H9 (cell line): ENCODE results near the gene SNX33. TPM values are rescaled to one million over a fixed set of nuclear protein-coding genes. Genes with fewer than 3 reads are reported as not detected.

ENCODE experiments used
- DNase-seq: peaks from one replicate; pipeline ENCODE4 v3.0.0-alpha.2; 2017
- H2AFZ ChIP-seq: one replicate; pipeline ENCODE4 v1.6.1; 2013; ENCODE audit warnings: mild to moderate bottlenecking, low read length, control low read depth, moderate library complexity
- H2AK5ac ChIP-seq: 2 replicates; pipeline ENCODE4 v1.6.1; 2013; ENCODE audit warnings: low read length, control low read depth, mixed read lengths; ENCODE audit not compliant: insufficient read length
- H2BK120ac ChIP-seq: one replicate; pipeline ENCODE4 v1.6.1; 2013; ENCODE audit warnings: low read depth, mild to moderate bottlenecking, low read length, control low read depth, inconsistent platforms; ENCODE audit not compliant: poor library complexity, severe bottlenecking
- H2BK12ac ChIP-seq: 2 replicates; pipeline ENCODE4 v1.6.1; 2013; ENCODE audit warnings: low read length, control low read depth, mixed read lengths, low read depth; ENCODE audit not compliant: insufficient read length
- H2BK15ac ChIP-seq: 2 replicates; pipeline ENCODE4 v1.6.1; 2013; ENCODE audit warnings: low read depth, low read length, control low read depth
- H2BK20ac ChIP-seq: one replicate; pipeline ENCODE4 v1.6.1; 2013; ENCODE audit warnings: low read depth, mild to moderate bottlenecking, low read length, control low read depth, inconsistent platforms; ENCODE audit not compliant: poor library complexity, severe bottlenecking
- H2BK5ac ChIP-seq: 2 replicates; pipeline ENCODE4 v1.6.1; 2013; ENCODE audit warnings: low read length, control low read depth, mixed read lengths; ENCODE audit not compliant: insufficient read length
- H3K14ac ChIP-seq: 2 replicates; pipeline ENCODE4 v1.6.1; 2013; ENCODE audit warnings: low read length, control low read depth; ENCODE audit not compliant: insufficient read depth
- H3K18ac ChIP-seq: 2 replicates; pipeline ENCODE4 v1.6.1; 2013; ENCODE audit warnings: low read depth, mild to moderate bottlenecking, mixed read lengths, low read length, control low read depth; ENCODE audit not compliant: insufficient read length
- H3K23ac ChIP-seq: 2 replicates; pipeline ENCODE4 v1.6.1; 2013; ENCODE audit warnings: low read length, control low read depth, mixed read lengths, low read depth; ENCODE audit not compliant: insufficient read length
- H3K23me2 ChIP-seq: 2 replicates; pipeline ENCODE4 v1.6.1; 2013; ENCODE audit warnings: low read depth, mild to moderate bottlenecking, mixed read lengths, low read length, control low read depth; ENCODE audit not compliant: insufficient read length, poor library complexity, severe bottlenecking
- H3K27ac ChIP-seq: 2 replicates; pipeline ENCODE4 v1.5.1; 2013; ENCODE audit warnings: low read length, control low read depth, mixed read lengths, low read depth; ENCODE audit not compliant: insufficient read length
- H3K27me3 ChIP-seq: 2 replicates; pipeline ENCODE4 v1.6.1; 2013; ENCODE audit warnings: low read length, control low read depth, inconsistent platforms; ENCODE audit not compliant: insufficient read depth
- H3K4ac ChIP-seq: 2 replicates; pipeline ENCODE4 v1.6.1; 2013; ENCODE audit warnings: low read depth, mild to moderate bottlenecking, control low read depth, inconsistent platforms, low read length, moderate library complexity
- H3K4me1 ChIP-seq: 2 replicates; pipeline ENCODE4 v1.6.1; 2013; ENCODE audit warnings: low read length, control low read depth, inconsistent platforms; ENCODE audit not compliant: insufficient read depth
- H3K4me2 ChIP-seq: 2 replicates; pipeline ENCODE4 v1.6.1; 2013; ENCODE audit warnings: low read length, control low read depth, mixed read lengths; ENCODE audit not compliant: insufficient read length, insufficient read depth
- H3K56ac ChIP-seq: 2 replicates; pipeline ENCODE4 v1.6.1; 2013; ENCODE audit warnings: low read depth, mild to moderate bottlenecking, mixed read lengths, low read length, control low read depth; ENCODE audit not compliant: insufficient read length
- H3K79me1 ChIP-seq: 2 replicates; pipeline ENCODE4 v1.6.1; 2013; ENCODE audit warnings: low read depth, mild to moderate bottlenecking, moderate library complexity, low read length, control low read depth, inconsistent platforms; ENCODE audit not compliant: insufficient read depth, poor library complexity, severe bottlenecking
- H3K79me2 ChIP-seq: 2 replicates; pipeline ENCODE4 v1.6.1; 2013; ENCODE audit warnings: low read length, control low read depth, inconsistent platforms; ENCODE audit not compliant: insufficient read depth
- H3K9ac ChIP-seq: 2 replicates; pipeline ENCODE4 v1.6.1; 2013; ENCODE audit warnings: low read length, control low read depth, mixed read lengths; ENCODE audit not compliant: insufficient read length; ENCODE audit errors: extremely low read depth
- H3K9me3 ChIP-seq: one replicate; pipeline ENCODE4 v1.6.1; 2013; ENCODE audit warnings: low read depth, low read length, inconsistent platforms; ENCODE audit not compliant: control insufficient read depth
- H3T11ph ChIP-seq: one replicate; pipeline ENCODE4 v1.6.1; 2013; ENCODE audit warnings: mild to moderate bottlenecking, low read length, control low read depth, inconsistent platforms
- H4K20me1 ChIP-seq: one replicate; pipeline ENCODE4 v1.6.1; 2013; ENCODE audit not compliant: control insufficient read depth, insufficient read length, insufficient read depth
- H4K5ac ChIP-seq: 2 replicates; pipeline ENCODE4 v1.6.1; 2013; ENCODE audit warnings: low read depth, mild to moderate bottlenecking, mixed read lengths, low read length, control low read depth; ENCODE audit not compliant: insufficient read length
- H4K8ac ChIP-seq: replicated peaks from 2 replicates; pipeline ENCODE4 v1.6.1; 2013; ENCODE audit warnings: low read length, control low read depth, mixed read lengths, low read depth; ENCODE audit not compliant: insufficient read length
- H4K91ac ChIP-seq: 2 replicates; pipeline ENCODE4 v1.6.1; 2013; ENCODE audit warnings: low read depth, mild to moderate bottlenecking, moderate library complexity, mixed read lengths, low read length, control low read depth; ENCODE audit not compliant: insufficient read length
- H3K27ac Mint-ChIP-seq, 3 experiments: 2 replicates in 2 of 3; 3 replicates in 1 of 3; pipeline ENCODE4 v1.8.0; 2020 to 2021; ENCODE audit warnings: mixed read lengths in 3 of 3, mild to moderate bottlenecking in 1 of 3, moderate library complexity in 1 of 3
- H3K27me3 Mint-ChIP-seq: 2 replicates; pipeline ENCODE4 v1.8.0; 2021; ENCODE audit warnings: low read depth, mild to moderate bottlenecking, moderate library complexity, mixed read lengths
- H3K36me3 Mint-ChIP-seq, 3 experiments: 2 replicates in 2 of 3; 3 replicates in 1 of 3; pipeline ENCODE4 v1.8.0; 2020 to 2021; ENCODE audit warnings: low read depth in 3 of 3, mixed read lengths in 3 of 3; ENCODE audit not compliant: insufficient read depth in 1 of 3
- H3K4me1 Mint-ChIP-seq, 2 experiments: 2 replicates each; pipeline ENCODE4 v1.8.0; 2020; ENCODE audit warnings: mixed read lengths in 2 of 2
- H3K4me3 Mint-ChIP-seq, 2 experiments: 2 replicates in 1 of 2; 3 replicates in 1 of 2; pipeline ENCODE4 v1.8.0; 2020 to 2021; ENCODE audit warnings: mild to moderate bottlenecking in 2 of 2, mixed read lengths in 2 of 2, moderate library complexity in 1 of 2
- H3K9me3 Mint-ChIP-seq, 2 experiments: 2 replicates in 1 of 2; 3 replicates in 1 of 2; pipeline ENCODE4 v1.8.0; 2020; ENCODE audit warnings: mild to moderate bottlenecking in 2 of 2, mixed read lengths in 2 of 2, moderate library complexity in 1 of 2
- WGBS: extraction: QIAGEN DNeasy Blood & Tissue Kit; methylation state at CpG from one replicate; pipeline ENCODE4 v1.1.7; 2013; ENCODE audit warnings: missing lambda C conversion rate, low lambda C conversion rate, mixed read lengths; ENCODE audit not compliant: insufficient read length; ENCODE audit errors: extremely low coverage; 5-methylcytosine and 5-hydroxymethylcytosine counted together
- total RNA-seq: library from RNA; stranded (reverse); gene quantifications from 2 replicates; pipeline ENCODE4 v1.2.1, GENCODE V29; 2021
- TF ChIP-seq, protein P1 (sequence below): fragments of 200-600 bp; sonication (generic); conservative IDR thresholded peaks from 3 replicates; pipeline ENCODE4 v1.8.0; 2021; ENCODE audit warnings: antibody characterized with exemption, mild to moderate bottlenecking

SNX33 gene
- total RNA-seq, 1 experiment from 2014 or later: 17.7 TPM

DNA sequence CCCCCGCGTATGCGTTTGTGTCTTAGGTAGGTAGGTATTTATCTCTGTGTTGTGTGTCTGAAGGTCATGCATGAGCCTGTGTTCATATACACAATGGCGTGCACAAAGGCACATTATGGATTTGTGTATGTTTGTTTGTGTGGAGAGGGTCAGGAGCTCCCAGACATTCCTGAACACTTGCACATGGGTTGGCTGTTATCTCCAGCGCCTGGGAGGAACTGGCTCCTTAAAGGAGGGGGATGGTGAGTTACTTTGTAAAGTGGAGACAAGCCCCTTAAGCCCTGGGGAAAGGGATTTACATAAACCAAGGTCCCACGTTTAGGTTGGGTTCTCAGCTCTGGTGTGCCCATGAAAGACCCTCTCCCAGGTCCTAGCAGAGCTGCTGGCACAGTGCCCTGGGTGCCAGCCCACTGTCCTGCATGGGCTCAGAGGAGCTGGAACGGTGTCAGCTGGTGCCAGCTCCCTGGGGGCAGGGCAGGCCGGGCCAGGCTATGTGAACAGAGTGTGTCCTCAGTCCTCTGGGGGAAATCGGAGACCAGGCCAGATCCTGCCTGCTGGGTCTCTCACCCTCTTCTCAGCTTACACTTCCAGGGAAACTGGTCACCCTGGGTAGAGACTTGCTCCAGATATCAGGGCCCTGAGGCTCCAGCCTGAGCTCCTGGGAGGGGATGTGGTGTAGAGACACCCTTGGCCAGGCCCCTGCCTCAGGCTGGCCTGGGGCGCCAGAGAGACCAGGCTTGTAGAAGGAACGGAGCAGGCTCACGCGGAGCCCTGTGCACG, 25.1 kb downstream of the SNX33 start:
- no peak overlapping the region; a peak in 1 of 5 replicates for H3K4me3 Mint-ChIP-seq
- no CpG with 5 or more reads among the region's 14 CpGs for WGBS
- peak overlapping the region; percentile 66 to 91 (median 75); a peak in 6 of 7 replicates for H3K27ac Mint-ChIP-seq

More for the DNA sequence above, 25.1 kb downstream of the SNX33 start:
- peaks cover 17 to 24% of the 10 kb centered on the region in 2 experiments for H3K4me1 Mint-ChIP-seq
- Histone ChIP-seq H3K27ac (no peak overlapping the region), H3K27me3 (no peaks in the 10 kb centered on the region), H3K18ac (peak overlapping the region; percentile 19), H4K91ac (no peak overlapping the region), H4K20me1 (no peaks in the 10 kb centered on the region), H3K56ac (no peak overlapping the region), H2BK12ac (no peak overlapping the region), H3K4ac (no peak overlapping the region), H4K5ac (no peak overlapping the region), H3T11ph (no peak overlapping the region), H3K23ac (no peak overlapping the region), H3K14ac (no peak overlapping the region; the same call in 1 of the 2 replicates), H3K79me2 (no peaks in the 10 kb centered on the region), H2AK5ac (no peak overlapping the region), H2BK120ac (no peak overlapping the region), H2BK20ac (no peak overlapping the region), H3K79me1 (no peaks in the 10 kb centered on the region), H3K9me3 (no peaks in the 10 kb centered on the region), H4K8ac (no peak overlapping the region), H3K4me2 (no peak overlapping the region), H2BK15ac (no peak overlapping the region), H2BK5ac (no peak overlapping the region), H3K9ac (no peak overlapping the region), H3K23me2 (no peaks in the 10 kb centered on the region), H3K4me1 (peaks cover 8% of the 10 kb centered on the region; the same call in 1 of the 2 replicates), H2AFZ (no peak overlapping the region)
- H3K9me3 Mint-ChIP-seq: no peaks in the 10 kb centered on the region; a peak in 1 of 5 replicates
- peaks cover 0 to 2% (median 0%) of the 10 kb centered on the region in 3 experiments; a peak in 2 of 7 replicates for H3K36me3 Mint-ChIP-seq
- TF ChIP-seq, protein P1, sequence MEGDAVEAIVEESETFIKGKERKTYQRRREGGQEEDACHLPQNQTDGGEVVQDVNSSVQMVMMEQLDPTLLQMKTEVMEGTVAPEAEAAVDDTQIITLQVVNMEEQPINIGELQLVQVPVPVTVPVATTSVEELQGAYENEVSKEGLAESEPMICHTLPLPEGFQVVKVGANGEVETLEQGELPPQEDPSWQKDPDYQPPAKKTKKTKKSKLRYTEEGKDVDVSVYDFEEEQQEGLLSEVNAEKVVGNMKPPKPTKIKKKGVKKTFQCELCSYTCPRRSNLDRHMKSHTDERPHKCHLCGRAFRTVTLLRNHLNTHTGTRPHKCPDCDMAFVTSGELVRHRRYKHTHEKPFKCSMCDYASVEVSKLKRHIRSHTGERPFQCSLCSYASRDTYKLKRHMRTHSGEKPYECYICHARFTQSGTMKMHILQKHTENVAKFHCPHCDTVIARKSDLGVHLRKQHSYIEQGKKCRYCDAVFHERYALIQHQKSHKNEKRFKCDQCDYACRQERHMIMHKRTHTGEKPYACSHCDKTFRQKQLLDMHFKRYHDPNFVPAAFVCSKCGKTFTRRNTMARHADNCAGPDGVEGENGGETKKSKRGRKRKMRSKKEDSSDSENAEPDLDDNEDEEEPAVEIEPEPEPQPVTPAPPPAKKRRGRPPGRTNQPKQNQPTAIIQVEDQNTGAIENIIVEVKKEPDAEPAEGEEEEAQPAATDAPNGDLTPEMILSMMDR: no peak
- peaks cover 1% of the 10 kb centered on the region; the same call in 1 of the 2 replicates for H3K27me3 Mint-ChIP-seq
- DNase-seq: no peak
